ENCODE data around the gene XPO6.

- TF ChIP-seq POLR2AphosphoS5 (IDR thresholded peaks at IDR 0.05; ENCODE audit: low read depth, low read length) (no peak), RAD21 (IDR thresholded peaks at IDR 0.05; ENCODE audit: low read length) (no peak), FOXM1 (IDR thresholded peaks at IDR 0.05; ENCODE audit: low read depth) (no peak), YY1 (IDR thresholded peaks at IDR 0.05; ENCODE audit: low read depth) (no peak)
- TF ChIP-seq, protein P1, sequence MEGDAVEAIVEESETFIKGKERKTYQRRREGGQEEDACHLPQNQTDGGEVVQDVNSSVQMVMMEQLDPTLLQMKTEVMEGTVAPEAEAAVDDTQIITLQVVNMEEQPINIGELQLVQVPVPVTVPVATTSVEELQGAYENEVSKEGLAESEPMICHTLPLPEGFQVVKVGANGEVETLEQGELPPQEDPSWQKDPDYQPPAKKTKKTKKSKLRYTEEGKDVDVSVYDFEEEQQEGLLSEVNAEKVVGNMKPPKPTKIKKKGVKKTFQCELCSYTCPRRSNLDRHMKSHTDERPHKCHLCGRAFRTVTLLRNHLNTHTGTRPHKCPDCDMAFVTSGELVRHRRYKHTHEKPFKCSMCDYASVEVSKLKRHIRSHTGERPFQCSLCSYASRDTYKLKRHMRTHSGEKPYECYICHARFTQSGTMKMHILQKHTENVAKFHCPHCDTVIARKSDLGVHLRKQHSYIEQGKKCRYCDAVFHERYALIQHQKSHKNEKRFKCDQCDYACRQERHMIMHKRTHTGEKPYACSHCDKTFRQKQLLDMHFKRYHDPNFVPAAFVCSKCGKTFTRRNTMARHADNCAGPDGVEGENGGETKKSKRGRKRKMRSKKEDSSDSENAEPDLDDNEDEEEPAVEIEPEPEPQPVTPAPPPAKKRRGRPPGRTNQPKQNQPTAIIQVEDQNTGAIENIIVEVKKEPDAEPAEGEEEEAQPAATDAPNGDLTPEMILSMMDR (IDR thresholded peaks at IDR 0.05) = no peak
Measured at GRCh38 chr16:28189245-28189644, 22.5 kb downstream of the XPO6 start.
